Erythroblast (primary cell): ENCODE measurements around the gene ADAMTS2.

Experiments
- GATA1 ChIP-seq: IDR thresholded peaks from 2 replicates; pipeline ENCODE4 v1.6.1; 2011; ENCODE audit warnings: low read depth, mild to moderate bottlenecking, control low read depth, low read length, moderate library complexity
- POLR2A ChIP-seq: IDR thresholded peaks from 2 replicates; pipeline ENCODE4 v1.6.1; 2011; ENCODE audit warnings: mild to moderate bottlenecking, low read length

GRCh38 chr5:179265514-179266290 lies 79.6 kb downstream of the ADAMTS2 start:
- TF ChIP-seq POLR2A (no peak), GATA1 (no peak)
